Measurements from ENCODE around the gene CDK5RAP2.

Gene CDK5RAP2

DNA sequence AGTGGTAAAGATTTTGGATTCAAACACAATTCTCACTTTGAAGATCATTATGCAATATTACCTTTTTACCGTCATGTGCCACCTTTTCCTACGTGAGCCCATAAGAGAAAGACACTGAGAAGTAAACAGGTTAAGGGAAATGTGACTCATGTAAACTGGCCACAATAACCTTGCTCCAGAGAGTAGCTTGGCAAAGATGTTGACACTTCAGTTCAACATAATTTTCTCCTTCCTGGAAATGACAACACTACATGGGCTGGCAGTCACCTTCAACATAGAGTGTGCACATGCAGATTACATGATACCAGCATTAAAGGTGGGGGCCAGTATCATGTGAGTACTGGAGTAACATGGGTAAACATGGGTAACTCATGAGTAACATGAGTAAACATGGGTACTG is 141.9 kb downstream of the CDK5RAP2 start:
- no peak for DNase-seq (ENCODE audit: low read depth in 2 of 2)

- no peak for DNase-seq (ENCODE audit: low read depth in 2 of 2)
These were observed 142.9 kb downstream of the CDK5RAP2 start for GRCh38 chr9:120436983-120437475.

DNA sequence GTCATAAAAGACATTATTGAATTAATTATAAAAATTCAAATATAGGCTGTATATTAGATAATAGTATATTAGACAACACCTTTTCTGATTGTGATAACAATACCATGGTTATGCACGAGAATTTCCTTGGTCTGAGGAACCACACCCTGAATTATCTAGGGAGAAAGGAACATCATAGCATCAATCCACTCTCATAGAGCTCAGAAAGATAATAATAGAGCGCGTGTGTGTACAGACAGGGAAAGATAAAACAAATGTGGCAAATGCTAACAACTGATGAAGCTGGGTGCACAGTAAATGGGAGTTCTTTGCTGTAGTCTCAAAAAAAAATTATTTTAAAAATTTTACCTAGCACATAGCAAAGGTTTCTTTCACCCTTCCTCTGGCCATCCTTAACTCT is 143.5 kb downstream of the CDK5RAP2 start:
- DNase-seq (ENCODE audit: low read depth in 2 of 2) = no peak

GRCh38 chr9:120435091-120435490 is 144.9 kb downstream of the CDK5RAP2 start:
- DNase-seq (ENCODE audit: low read depth in 2 of 2) = no peak

GRCh38 chr9:120434532-120434931 is 145.4 kb downstream of the CDK5RAP2 start:
- DNase-seq (ENCODE audit: low read depth in 2 of 2) = no peak

DNA sequence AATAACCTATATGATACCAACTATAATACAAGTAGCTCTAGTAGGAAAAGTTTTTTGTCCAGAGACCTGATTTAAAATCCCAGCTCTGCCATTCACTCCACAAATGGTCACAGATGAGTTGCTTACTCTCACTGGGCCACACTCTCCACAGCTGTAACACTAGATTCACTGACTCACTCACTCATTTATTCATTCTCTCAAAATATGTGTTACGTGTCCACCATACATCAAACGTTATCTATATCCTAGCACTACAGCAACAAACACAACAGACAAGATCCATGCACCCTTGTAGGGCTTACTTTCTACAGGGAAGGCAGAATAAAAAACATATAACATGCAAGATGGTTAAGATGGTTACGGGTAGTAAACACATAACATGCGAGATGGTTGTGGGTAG is 146.3 kb downstream of the CDK5RAP2 start:
- no peak for DNase-seq (ENCODE audit: low read depth in 2 of 2)

GRCh38 chr9:120432600-120432999 is 147.4 kb downstream of the CDK5RAP2 start:
- DNase-seq (ENCODE audit: low read depth in 2 of 2) = no peak

DNA sequence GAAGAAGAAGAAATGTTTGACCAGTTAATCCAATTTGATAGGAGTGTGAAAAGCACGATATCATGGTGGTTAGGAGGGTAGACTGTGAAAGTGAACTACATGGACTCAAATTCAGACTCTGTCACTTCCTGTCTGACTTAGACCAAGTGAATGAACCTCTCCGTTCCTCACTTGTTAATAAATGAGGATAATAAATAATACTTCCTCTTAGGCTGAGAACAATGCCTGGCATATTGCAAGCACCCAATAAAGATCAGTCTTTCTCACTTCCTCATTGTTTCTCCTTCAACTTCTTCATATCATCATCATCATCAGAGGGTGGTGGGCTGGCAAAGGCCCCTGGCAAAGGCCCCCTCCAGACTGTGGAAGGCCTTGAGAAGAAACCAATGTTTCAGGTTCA is 148.7 kb downstream of the CDK5RAP2 start:
- DNase-seq (ENCODE audit: low read depth in 2 of 2) = no peak

DNA sequence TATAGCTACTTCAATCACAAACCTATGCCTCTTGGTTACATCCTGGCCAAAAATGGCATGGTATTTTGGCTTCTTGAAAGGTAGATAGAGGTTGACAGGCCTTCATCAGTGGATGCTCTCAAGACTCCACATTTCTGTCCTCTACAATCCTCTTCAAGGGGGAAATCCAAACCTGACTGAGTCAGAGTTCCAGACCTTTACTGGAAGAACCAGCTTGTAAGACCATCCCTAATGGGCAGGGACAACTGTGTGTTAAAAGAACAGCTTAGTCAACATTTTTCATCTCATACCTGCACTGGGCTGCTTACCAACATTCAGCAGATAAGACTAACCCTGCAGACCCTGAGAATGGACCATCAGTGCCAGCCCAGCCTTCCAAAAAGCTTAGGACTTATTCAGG is 155.7 kb downstream of the CDK5RAP2 start:
- no peak for DNase-seq (ENCODE audit: low read depth in 2 of 2)

DNA sequence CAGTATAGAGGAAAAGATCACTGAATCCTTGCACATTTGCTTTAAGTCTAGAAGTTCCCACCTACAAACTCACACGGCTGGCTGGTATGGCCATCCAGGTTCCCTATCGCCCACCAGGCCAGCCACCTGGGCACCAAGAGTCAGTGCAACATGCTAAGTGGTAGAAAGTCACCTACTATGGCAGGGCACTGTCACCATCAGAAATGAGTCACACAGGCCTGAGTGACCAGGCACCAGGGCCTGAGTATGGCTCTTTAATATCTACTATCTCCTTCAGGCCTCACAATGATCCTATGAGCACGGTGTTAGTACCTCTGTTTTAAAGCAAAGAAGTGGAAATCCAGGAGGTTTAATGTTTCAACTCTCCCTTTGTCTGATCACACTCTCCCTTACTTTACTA is 156.2 kb downstream of the CDK5RAP2 start:
- DNase-seq (ENCODE audit: low read depth in 2 of 2) = no peak

GRCh38 chr9:120421977-120422376 is 158.0 kb downstream of the CDK5RAP2 start:
- DNase-seq (ENCODE audit: low read depth in 2 of 2) = no peak

DNA sequence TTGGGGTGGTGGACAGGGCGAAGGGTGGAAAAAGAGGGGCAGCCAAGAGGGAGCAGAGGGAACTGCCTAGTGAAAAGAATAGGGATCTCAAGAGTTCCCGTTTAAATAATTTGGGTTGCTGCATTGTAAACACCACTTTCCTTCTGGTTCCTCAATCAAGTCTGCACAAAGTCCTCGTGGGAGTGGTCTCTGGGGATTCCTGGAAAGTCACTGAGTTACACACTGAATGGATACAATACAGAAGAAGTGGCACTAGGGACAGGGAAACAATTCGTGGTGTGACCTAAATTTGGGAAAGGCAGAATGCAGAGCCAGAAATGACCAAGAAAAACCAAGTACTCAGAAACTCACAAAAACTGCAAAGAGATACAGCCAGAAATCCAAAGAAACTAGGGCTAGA is 161.7 kb downstream of the CDK5RAP2 start:
- no peak for DNase-seq (ENCODE audit: low read depth in 2 of 2)

DNA sequence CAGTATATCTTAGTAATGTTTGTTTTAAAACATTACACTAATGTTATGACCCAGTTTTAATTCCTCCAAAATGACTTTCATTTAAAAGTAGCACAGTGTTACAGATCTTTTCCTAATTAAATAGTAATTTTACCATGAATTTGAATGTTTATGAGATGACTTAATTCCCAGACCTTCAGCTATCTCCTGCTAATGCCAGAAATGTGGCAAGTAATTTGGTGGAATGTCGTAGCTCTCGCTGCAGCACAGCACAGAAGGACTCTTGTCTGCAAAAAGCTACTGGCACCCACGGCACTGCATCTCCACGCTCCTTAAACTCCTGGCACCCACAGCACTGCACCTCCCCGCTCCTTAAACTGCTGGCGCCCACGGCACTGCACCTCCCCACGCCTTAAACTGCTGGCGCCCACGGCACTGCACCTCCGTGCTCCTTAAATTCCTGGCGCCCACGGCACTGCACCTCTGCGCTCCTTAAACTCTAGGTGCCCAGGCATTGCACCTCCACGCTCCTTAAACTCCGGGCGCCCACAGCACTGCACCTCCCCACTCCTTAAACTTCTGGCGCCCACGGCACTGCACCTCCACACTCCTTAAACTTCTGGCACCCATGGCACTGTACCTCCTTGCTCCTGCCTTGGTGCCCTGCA is 163.1 kb downstream of the CDK5RAP2 start:
- DNase-seq (ENCODE audit: low read depth in 2 of 2) = no peak

DNA sequence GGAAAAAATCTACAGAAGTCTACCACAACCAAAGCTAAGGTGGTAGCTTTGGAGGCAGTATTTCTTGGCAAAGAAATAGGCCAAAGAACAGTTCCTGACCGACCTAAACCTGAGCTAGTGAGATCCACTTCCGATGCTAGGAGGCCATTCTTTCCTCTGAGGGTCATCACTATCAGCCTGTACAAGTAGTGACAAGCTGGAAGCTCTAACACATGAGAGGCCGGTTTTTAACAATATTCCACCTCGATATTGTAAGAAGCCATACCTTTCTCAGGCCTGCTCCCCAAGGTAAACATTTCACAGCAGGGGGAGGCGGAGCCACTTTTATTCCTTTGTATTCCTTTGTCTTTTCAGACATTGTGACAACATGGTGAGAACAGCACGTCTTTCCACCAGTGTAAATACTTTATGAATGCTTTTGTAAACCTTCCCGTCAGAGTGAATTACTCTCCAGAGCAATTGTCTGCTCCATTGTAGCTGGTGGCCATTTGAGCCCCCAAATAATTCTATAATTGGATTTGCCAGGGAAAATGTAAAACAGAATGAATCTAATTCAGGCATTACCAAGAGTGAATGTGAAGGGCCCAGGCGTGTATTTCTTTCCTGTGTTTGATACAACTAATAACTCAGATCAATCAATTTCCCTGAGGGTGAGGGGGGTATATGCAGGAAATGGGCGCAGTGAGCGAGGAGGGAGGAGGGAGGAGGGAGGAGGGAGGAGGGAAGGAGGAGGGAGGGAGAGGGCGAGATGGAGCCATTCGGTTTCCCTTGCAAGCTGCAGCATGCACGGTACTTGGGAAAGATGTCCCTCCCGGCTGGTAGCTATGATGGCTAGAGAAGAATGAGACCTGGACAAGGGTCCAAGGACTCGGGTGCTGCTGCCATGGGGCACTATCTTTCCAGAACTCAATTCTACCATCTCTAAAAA is 166.6 kb downstream of the CDK5RAP2 start:
- DNase-seq (ENCODE audit: low read depth in 2 of 2) = no peak

GRCh38 chr9:120412425-120412951 is 167.5 kb downstream of the CDK5RAP2 start:
- DNase-seq (ENCODE audit: low read depth in 2 of 2) = no peak

- DNase-seq (ENCODE audit: low read depth in 2 of 2) = no peak
These were observed 168.0 kb downstream of the CDK5RAP2 start for GRCh38 chr9:120411862-120412424.

DNA sequence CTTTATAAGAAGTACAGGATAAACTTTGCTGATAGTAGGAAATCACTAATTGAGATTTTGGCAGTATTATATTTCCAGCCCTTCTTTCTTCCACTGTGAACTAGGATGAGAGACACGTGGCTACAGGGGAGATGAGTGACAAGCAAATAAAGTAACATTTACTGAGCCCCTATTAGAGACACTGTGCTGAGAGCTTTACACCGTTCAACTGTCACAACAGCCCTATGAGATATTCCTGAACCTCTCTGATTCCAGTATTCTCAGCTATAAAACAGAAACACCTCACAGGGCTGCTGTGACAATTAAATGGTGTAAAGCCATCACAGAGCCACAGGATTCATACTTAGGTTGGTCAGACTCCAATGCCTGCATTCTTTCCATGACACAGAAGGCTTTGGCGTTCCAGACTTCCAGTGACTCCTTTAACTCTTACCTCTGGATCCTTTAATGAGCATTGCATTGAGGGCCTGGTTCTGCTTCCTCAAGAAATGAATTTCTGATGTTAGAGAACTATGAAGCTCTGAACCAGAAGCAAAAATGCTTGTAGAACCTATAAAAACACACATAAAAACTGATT is 169.0 kb downstream of the CDK5RAP2 start:
- no peak for DNase-seq (ENCODE audit: low read depth in 2 of 2)

DNA sequence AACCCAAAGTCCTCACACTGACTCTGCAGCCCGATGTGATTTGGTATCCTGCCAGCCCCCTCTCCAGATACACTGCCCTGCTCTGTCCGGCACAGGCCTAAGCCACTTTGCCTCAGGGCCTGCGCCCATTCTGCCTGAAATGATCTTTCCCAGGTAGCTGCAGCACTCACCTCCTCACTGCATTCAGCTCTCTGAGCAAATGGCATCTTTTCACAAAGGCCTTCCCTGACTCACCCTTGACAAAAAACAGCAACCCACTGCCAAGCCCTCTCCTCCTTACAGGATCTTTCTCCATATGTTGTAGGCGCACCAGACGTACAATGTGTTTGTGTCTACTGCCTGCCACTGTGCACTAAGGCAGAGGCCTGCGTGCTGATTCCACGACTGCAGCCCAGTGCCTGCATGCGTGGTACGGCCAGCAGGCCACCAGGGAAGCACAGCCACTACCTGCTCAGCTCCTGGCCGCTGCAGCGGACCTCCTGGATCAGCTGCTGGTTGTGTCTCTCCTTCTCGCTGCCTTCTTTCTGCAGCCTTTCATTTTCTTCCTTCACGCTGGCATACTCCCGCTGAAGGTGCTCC is 171.2 kb downstream of the CDK5RAP2 start:
- DNase-seq (ENCODE audit: low read depth in 2 of 2) = no peak

DNA sequence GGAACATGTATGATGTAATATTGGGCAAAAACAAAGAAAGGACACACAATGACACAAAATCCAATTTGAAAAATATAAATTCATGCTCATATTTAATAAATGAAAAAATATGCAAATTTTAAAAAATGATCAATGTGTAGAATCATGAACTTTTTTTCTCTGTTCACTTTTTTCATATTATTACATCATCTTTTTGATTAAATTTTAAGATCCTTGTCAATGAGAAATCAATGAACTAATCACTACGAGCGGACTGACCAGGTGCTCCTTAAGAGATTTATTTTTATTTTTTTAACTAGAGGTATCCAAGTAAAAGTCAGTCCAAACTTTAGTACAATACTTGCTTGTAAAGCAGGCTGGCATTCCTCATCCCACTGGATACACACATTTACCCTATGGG is 174.1 kb downstream of the CDK5RAP2 start:
- DNase-seq (ENCODE audit: low read depth in 2 of 2) = no peak

DNA sequence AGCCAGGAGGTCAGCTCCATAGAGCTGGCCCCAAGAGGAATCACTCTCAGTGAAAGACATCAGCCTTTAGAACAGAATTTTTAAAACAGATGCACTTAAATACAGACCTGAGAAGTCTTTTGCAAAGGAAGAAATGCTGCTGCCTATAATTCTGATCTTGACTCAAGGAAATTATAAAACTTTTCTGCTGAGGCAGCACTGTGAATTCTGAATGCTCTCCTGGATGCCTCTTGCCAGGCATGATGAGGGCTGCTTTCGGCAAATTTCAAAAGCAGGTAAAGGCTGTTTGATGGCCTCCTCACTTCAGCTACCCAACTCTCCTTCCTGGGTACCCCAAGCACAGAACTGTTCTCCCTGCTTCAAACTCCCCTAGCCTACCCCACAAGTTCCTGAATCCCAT is 174.8 kb downstream of the CDK5RAP2 start:
- no peak for DNase-seq (ENCODE audit: low read depth in 2 of 2)

GRCh38 chr9:120403543-120403856 is 176.5 kb downstream of the CDK5RAP2 start:
- DNase-seq (ENCODE audit: low read depth in 2 of 2) = no peak

Data from stimulated activated CD4-positive, alpha-beta T cell treated with anti-CD3 and anti-CD28 coated beads, Interleukin-4, amount 100 ng/mL, for 48 hours (primary cell).